ENCODE data around the gene FCRL4. TPM values are rescaled to one million over a fixed set of nuclear protein-coding genes. Genes with fewer than 3 reads are reported as not detected.

FCRL4 gene
- total and polyA plus RNA-seq, 2 donors (not counting 3 experiments of a cell fraction or from before 2014, with no cell fraction given): not detected

- Histone ChIP-seq H4K20me1 (replicated peaks; ENCODE audit: control insufficient read depth, extremely low read depth, insufficient read depth, low read length) (no peaks in the 10 kb centered on the region), H3K79me2 (ENCODE audit: control insufficient read depth, insufficient read depth, low read length) (no peaks in the 10 kb centered on the region), H3K9me3 (replicated peaks; ENCODE audit: control insufficient read depth, insufficient read depth, low read length) (no peaks in the 10 kb centered on the region), H3K4me3 (replicated peaks in 1 of 3; ENCODE audit: insufficient read depth in 1 of 3, low read depth in 1 of 3, low read length in 3 of 3) (no peak overlapping the region), H3K27ac (ENCODE audit: insufficient read depth, low read depth, low read length) (no peak overlapping the region), H3K9me1 (replicated peaks; ENCODE audit: control insufficient read depth, extremely low read depth, insufficient read depth, low read length) (no peaks in the 10 kb centered on the region), H2AFZ (ENCODE audit: low read depth, low read length) (no peak overlapping the region), H3K4me1 (ENCODE audit: control insufficient read depth, extremely low read depth, insufficient read depth, low read length) (no peaks in the 10 kb centered on the region), H3K4me2 (ENCODE audit: insufficient read depth, low read length) (no peak overlapping the region), H3K36me3 (ENCODE audit: control insufficient read depth in 2 of 2, extremely low read depth in 1 of 2, insufficient read depth in 2 of 2, low read length in 2 of 2) (no peaks in the 10 kb centered on the region), H3K27me3 (ENCODE audit: control insufficient read depth in 2 of 2, insufficient read depth in 2 of 2, low read length in 2 of 2) (no peaks in the 10 kb centered on the region), H3K9ac (replicated peaks; ENCODE audit: extremely low read depth, insufficient read depth, low read length) (no peak overlapping the region)
- ChIA-PET CTCF (interaction anchor here (1.5 to 2.0 kb wide), 2 partner anchors 9 to 11 kb away, joined by 4 read pairs; no protein-coding TSS in a partner anchor), POLR2A (no interaction called here)
- no peak for FAIRE-seq
- BruUV-seq (replicated peaks): no TSS peak
- no peak for DNase-seq (ENCODE audit: low read depth, low spot score)
- intact Hi-C loops (cut with micrococcal nuclease): no loop called here
- TF ChIP-seq MAX (IDR thresholded peaks at IDR 0.05; ENCODE audit: insufficient read depth, insufficient read length) (no peak), FOS (IDR thresholded peaks at IDR 0.05; ENCODE audit: borderline replicate concordance, insufficient read depth, low read length) (no peak), POLR2A (IDR thresholded peaks at IDR 0.05; ENCODE audit: low read depth, low read length) (no peak), EZH2 (IDR thresholded peaks at IDR 0.05; ENCODE audit: borderline replicate concordance, low read depth, low read length, severe bottlenecking) (no peak), CTCF (IDR thresholded peaks at IDR 0.05; ENCODE audit: extremely low read depth in 1 of 2, insufficient read depth in 1 of 2, low read depth in 1 of 2, low read length in 2 of 2) (no peak), JUN (IDR thresholded peaks at IDR 0.05; ENCODE audit: borderline replicate concordance, insufficient read depth, insufficient read length, low read depth) (no peak), POLR2AphosphoS5 (IDR thresholded peaks at IDR 0.05; ENCODE audit: insufficient read depth, low read depth, low read length) (no peak), GATA2 (IDR thresholded peaks at IDR 0.05; ENCODE audit: insufficient read depth, insufficient read length, low read depth, low read length) (no peak)
- dilution Hi-C loops (cut with MboI; ENCODE audit: extremely low pct_ligation_motif_present, low sequenced_read_pairs): no loop called here
These were observed 65.3 kb downstream of the FCRL4 start for GRCh38 chr1:157532569-157532968.
